Measurements from ENCODE around the gene RGS19.

- no peak for TF ChIP-seq CTCF (IDR thresholded peaks at IDR 0.05)
- no peak for TF ChIP-seq POLR2A (IDR thresholded peaks at IDR 0.05)
These were observed 34.7 kb downstream of the RGS19 start for GRCh38 chr20:64044484-64045247.
